ENCODE measurements around the gene ANAPC4. TPM values are rescaled to one million over a fixed set of nuclear protein-coding genes. Genes with fewer than 3 reads are reported as not detected.

ANAPC4 gene
- total and polyA plus RNA-seq, 11 donors = 6.7 to 15.5 (median 11.7) TPM

DNA sequence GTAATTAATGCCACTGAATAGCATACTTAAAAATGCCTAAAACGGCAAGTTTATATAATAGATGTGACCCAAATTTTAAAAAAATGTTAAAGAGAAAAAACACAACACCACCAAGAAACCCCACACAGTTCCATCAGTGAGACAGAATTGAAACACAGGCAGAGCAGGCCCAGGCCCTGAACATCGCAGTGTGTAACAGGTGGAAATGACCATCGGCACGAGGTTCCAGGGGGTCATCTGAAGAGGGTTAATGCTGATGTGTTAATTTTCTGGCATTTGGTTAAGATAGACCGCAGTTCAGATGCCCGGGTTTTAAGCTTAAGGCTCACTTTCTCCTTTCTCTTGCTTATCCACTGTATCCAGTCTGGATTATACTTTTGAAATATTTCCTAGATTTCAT lies 66.8 kb downstream of the ANAPC4 start:
- Histone ChIP-seq H3K36me3 (no peaks in the 10 kb centered on the region), H3K27me3 (no peaks in the 10 kb centered on the region), H3K4me1 (peaks cover 0 to 11% (median 5%) of the 10 kb centered on the region in 12 donors), H3K9me3 (peaks cover 0 to 7% (median 0%) of the 10 kb centered on the region in 12 donors), H3K4me3 (no peak overlapping the region), H3K27ac (no peak overlapping the region)
- intact Hi-C loops (cut with DNase I) = loop anchor here in 2 of 10 donors (2.0 to 10.0 kb wide), 4 partner anchors 323 to 461 kb away; no protein-coding TSS in a partner anchor
- 88 to 93% (median 93%) methylated on average over 6 of the region's 6 CpGs for WGBS, 4 donors
- TF ChIP-seq, protein P1, sequence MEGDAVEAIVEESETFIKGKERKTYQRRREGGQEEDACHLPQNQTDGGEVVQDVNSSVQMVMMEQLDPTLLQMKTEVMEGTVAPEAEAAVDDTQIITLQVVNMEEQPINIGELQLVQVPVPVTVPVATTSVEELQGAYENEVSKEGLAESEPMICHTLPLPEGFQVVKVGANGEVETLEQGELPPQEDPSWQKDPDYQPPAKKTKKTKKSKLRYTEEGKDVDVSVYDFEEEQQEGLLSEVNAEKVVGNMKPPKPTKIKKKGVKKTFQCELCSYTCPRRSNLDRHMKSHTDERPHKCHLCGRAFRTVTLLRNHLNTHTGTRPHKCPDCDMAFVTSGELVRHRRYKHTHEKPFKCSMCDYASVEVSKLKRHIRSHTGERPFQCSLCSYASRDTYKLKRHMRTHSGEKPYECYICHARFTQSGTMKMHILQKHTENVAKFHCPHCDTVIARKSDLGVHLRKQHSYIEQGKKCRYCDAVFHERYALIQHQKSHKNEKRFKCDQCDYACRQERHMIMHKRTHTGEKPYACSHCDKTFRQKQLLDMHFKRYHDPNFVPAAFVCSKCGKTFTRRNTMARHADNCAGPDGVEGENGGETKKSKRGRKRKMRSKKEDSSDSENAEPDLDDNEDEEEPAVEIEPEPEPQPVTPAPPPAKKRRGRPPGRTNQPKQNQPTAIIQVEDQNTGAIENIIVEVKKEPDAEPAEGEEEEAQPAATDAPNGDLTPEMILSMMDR (IDR thresholded peaks at IDR 0.05) = no peak
- TF ChIP-seq POLR2A (IDR thresholded peaks at IDR 0.05) = no peak
- DNase-seq (no peak), ATAC-seq (no peak)

DNA sequence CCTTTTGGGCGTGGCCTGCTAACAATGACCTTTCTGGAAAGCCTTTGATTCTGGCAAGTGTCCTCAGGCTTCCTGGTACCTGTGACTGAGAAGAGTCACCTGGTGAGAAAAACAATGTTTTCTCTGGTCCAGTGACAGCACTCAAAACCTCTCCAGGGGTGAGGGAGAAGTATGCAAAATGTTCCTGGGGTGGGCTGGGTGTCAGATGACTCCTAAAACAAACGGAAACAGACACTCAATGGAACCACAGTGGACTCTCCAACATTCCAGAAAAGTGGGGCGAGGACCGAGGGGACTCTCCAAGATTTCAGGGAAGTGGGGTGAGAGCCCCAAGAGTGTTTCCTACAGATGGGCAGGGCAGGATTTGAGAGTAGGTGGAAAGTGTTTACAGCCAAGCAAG lies 69.5 kb downstream of the ANAPC4 start:
- 70 to 79% (median 75%) methylated on average over 4 of the region's 4 CpGs for WGBS, 4 donors
- H3K4me3 ChIP-seq = no peak overlapping the region
- H3K4me1 ChIP-seq = no peaks in the 10 kb centered on the region
- intact Hi-C loops (cut with DNase I) = loop anchor here in 2 of 10 donors (10.0 kb wide), 2 partner anchors 448 to 458 kb away; no protein-coding TSS in a partner anchor
- DNase-seq (no peak), ATAC-seq (no peak)
- H3K27me3 ChIP-seq = no peaks in the 10 kb centered on the region
- no peaks in the 10 kb centered on the region for H3K36me3 ChIP-seq
- no peak overlapping the region for H3K27ac ChIP-seq
- TF ChIP-seq, protein P1 (IDR thresholded peaks at IDR 0.05) = no peak
- TF ChIP-seq POLR2A (IDR thresholded peaks at IDR 0.05) = no peak
- H3K9me3 ChIP-seq = no peaks in the 10 kb centered on the region

DNA sequence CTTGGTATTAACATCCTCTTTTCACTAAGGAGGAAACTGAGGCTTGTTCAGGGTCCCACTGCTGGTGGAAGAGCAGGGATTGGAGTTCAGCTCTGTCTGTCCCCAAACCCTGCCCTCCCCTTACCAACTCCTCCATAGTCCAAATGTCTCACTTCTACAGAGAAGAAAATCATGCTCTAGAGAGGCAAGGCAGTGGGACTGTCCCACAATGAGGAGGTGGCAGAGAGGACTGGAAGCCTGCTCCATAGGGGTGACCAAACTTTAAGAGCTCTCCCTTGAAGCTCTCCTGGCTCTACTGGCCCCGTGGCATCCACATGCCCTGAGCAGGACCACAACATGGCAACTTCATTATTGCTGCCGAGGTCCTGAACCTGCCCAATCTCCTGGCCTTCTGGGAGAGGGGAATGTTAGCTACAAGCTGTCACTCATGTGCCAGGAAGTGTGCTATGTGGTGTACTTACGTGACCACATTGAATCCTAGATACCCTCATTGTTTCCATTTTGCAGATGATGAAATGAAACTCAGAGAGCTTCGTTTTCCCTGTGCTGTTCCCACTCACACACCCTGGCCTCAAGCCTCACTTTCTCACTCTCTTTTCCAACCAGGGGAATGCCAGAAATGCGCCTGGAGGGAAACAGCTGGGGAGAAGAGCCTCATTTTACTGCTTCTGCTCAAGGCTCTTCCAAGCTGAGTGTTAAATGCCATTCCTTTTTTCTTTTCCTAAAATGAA lies 71.5 kb downstream of the ANAPC4 start:
- Histone ChIP-seq H3K4me1 (no peaks in the 10 kb centered on the region), H3K27ac (no peak overlapping the region), H3K27me3 (no peaks in the 10 kb centered on the region), H3K36me3 (no peaks in the 10 kb centered on the region), H3K4me3 (no peak overlapping the region), H3K9me3 (no peaks in the 10 kb centered on the region)
- WGBS, 4 donors = 72 to 77% (median 75%) methylated on average over 5 of the region's 5 CpGs
- TF ChIP-seq, protein P1 (IDR thresholded peaks at IDR 0.05) = no peak
- TF ChIP-seq POLR2A (IDR thresholded peaks at IDR 0.05) = no peak
- DNase-seq (no peak), ATAC-seq (peak in 3 of 4 donors; percentile 13 to 45 (median 38))
- intact Hi-C loops (cut with DNase I) = loop anchor here in 2 of 10 donors (10.0 kb wide), 2 partner anchors 446 to 456 kb away; no protein-coding TSS in a partner anchor

DNA sequence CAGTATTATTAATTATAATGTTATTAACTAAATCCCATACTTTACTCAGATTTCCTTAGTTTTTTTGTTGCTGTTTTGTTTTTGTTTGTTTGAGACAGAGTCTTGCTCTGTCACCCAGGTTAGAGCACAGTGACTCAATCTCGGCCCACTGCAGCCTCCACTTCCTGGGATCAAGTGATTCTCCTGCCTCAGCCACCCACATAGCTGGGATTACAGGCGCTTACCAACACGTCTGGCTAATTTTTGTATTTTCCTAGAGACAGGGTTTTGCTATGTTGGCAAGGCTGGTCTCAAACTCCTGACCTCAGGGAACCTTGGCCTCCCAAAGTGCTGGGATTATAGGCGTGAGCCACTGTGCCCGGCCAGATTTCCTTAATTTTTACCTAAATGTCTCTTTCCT lies 72.2 kb downstream of the ANAPC4 start:
- Histone ChIP-seq H3K4me3 (no peak overlapping the region), H3K9me3 (no peaks in the 10 kb centered on the region), H3K27me3 (no peaks in the 10 kb centered on the region), H3K27ac (no peak overlapping the region), H3K36me3 (no peaks in the 10 kb centered on the region), H3K4me1 (no peaks in the 10 kb centered on the region)
- intact Hi-C loops (cut with DNase I) = loop anchor here in 2 of 10 donors (10.0 kb wide), 2 partner anchors 446 to 456 kb away; no protein-coding TSS in a partner anchor
- ATAC-seq (no peak), DNase-seq (no peak)
- TF ChIP-seq, protein P1 (IDR thresholded peaks at IDR 0.05) = no peak
- no peak for TF ChIP-seq POLR2A (IDR thresholded peaks at IDR 0.05)
- 71 to 90% (median 83%) methylated on average over 5 of the region's 5 CpGs for WGBS, 4 donors

Measured in heart left ventricle (tissue), 16 donors.